ENCODE results near the gene BATF. TPM values are rescaled to one million over a fixed set of nuclear protein-coding genes. Genes with fewer than 3 reads are reported as not detected.

Gene BATF
- polyA plus RNA-seq, 3 donors from 2014 or later = 61.7 to 97.4 (median 95.6) TPM

DNA sequence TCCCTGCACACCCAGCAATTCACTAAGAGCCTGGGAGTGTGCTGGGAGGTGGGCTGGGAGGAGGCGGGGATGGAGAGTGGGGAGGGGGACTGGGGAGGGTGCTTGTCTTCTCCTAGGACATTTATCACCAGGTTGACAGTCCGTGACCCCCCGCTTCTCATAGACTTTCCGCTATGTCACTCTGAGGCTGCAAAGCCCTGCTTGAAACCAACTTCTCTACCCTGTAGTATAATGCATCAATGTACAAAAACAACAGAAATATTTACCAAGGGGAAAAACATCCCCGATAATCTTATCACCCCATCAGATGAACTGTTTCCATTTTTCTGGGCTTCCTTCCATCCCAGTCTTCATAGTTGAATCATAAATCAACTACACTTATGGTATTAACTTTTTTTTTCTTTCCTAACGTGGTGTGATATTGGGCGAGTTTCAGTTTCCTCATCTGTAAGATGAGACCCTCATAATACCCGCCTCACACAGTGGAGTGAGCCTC lies 28.6 kb upstream of the BATF start:
- peaks cover 0 to 2% (median 0%) of the 10 kb centered on the region in 3 donors for H3K27me3 Mint-ChIP-seq (ENCODE audit: low read depth in 3 of 3)

GRCh38 chr14:75494896-75495295 lies 27.4 kb upstream of the BATF start:
- H3K27ac Mint-ChIP-seq = no peak overlapping the region
- H3K36me3 Mint-ChIP-seq = no peaks in the 10 kb centered on the region
- DNase-seq = no peak
- H3K27me3 Mint-ChIP-seq (ENCODE audit: low read depth in 3 of 3) = peaks cover 0 to 2% (median 0%) of the 10 kb centered on the region in 3 donors
- H3K4me1 Mint-ChIP-seq = peaks cover 0 to 6% of the 10 kb centered on the region in 2 donors
- no peak overlapping the region for H3K4me3 Mint-ChIP-seq
- no peaks in the 10 kb centered on the region for H3K9me3 Mint-ChIP-seq

More for the DNA sequence above, 28.6 kb upstream of the BATF start:
- Mint-ChIP-seq H3K4me3 (no peak overlapping the region), H3K4me1 (peaks cover 2 to 9% of the 10 kb centered on the region in 2 donors), H3K9me3 (no peaks in the 10 kb centered on the region), H3K27ac (no peak overlapping the region), H3K36me3 (no peaks in the 10 kb centered on the region)
- DNase-seq = no peak

GRCh38 chr14:75495399-75495798 lies 26.9 kb upstream of the BATF start:
- H3K4me3 Mint-ChIP-seq = no peak overlapping the region
- no peak for DNase-seq
- peaks cover 0 to 2% (median 0%) of the 10 kb centered on the region in 3 donors for H3K27me3 Mint-ChIP-seq (ENCODE audit: low read depth in 3 of 3)
- H3K9me3 Mint-ChIP-seq = no peaks in the 10 kb centered on the region
- H3K4me1 Mint-ChIP-seq = peaks cover 0 to 6% of the 10 kb centered on the region in 2 donors
- H3K27ac Mint-ChIP-seq = no peak overlapping the region
- H3K36me3 Mint-ChIP-seq = no peaks in the 10 kb centered on the region

DNA sequence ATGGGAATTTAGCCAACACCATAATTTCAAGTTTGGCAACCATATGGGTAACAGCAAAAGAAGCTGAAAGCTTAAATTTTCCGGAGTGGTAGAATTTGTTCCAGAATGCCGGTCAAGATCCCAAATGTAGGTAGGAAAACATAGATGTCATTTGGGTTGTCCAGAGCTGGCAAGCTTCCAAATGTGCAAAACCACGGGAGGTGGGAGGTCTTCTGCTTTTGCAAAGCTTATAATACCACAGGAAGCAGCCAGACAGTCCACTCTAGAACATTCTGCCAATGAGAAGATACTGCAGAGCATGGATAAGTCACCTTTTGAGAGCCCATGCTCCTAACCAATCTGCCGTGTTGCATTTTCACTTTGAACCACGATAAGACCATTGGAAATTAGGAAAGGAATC lies 26.4 kb upstream of the BATF start:
- Mint-ChIP-seq H3K9me3 (no peaks in the 10 kb centered on the region), H3K27me3 (ENCODE audit: low read depth in 3 of 3) (peaks cover 0 to 2% (median 0%) of the 10 kb centered on the region in 3 donors), H3K4me1 (peaks cover 0 to 6% of the 10 kb centered on the region in 2 donors), H3K27ac (no peak overlapping the region), H3K4me3 (no peak overlapping the region), H3K36me3 (no peaks in the 10 kb centered on the region)
- DNase-seq = no peak

DNA sequence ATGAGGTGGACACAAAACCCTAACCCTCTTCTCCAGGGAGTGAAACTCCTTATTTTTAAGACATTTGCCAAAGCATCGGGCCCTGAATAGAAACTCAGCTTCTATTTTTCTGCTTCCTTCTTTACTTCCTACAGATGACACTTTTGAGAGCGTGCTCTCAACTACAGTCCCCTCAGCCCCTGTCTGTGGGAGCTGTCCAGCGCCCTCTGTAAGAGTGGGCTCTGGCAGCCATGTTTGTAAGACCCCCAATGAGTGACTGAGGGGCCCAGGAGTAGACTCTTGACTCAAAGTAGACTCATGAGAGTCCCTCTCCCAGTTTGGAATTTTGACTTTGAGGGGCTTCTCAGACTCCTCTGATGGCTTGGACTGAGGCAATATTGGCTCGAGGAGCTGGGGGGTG lies 25.5 kb upstream of the BATF start:
- no peak overlapping the region for H3K4me3 Mint-ChIP-seq

GRCh38 chr14:75497191-75497590 lies 25.1 kb upstream of the BATF start:
- H3K36me3 Mint-ChIP-seq = no peaks in the 10 kb centered on the region
- peaks cover 0 to 3% (median 1%) of the 10 kb centered on the region in 3 donors for H3K27me3 Mint-ChIP-seq (ENCODE audit: low read depth in 3 of 3)
- H3K9me3 Mint-ChIP-seq = no peaks in the 10 kb centered on the region
- H3K27ac Mint-ChIP-seq = peak overlapping the region in 1 of 6 donors; percentile 49
- H3K4me3 Mint-ChIP-seq = no peak overlapping the region
- peaks cover 0 to 6% of the 10 kb centered on the region in 2 donors for H3K4me1 Mint-ChIP-seq
- DNase-seq = no peak

More for the DNA sequence above, 25.5 kb upstream of the BATF start:
- no peak overlapping the region for H3K27ac Mint-ChIP-seq
- no peak for DNase-seq
- H3K27me3 Mint-ChIP-seq (ENCODE audit: low read depth in 3 of 3) = peaks cover 0 to 2% (median 0%) of the 10 kb centered on the region in 3 donors
- H3K9me3 Mint-ChIP-seq = no peaks in the 10 kb centered on the region
- H3K36me3 Mint-ChIP-seq = no peaks in the 10 kb centered on the region
- peaks cover 0 to 6% of the 10 kb centered on the region in 2 donors for H3K4me1 Mint-ChIP-seq

- H3K4me3 Mint-ChIP-seq = no peak overlapping the region
- peaks cover 0 to 4% (median 2%) of the 10 kb centered on the region in 3 donors for H3K27me3 Mint-ChIP-seq (ENCODE audit: low read depth in 3 of 3)
- no peaks in the 10 kb centered on the region for H3K36me3 Mint-ChIP-seq
- DNase-seq = no peak
- H3K4me1 Mint-ChIP-seq = peaks cover 0 to 6% of the 10 kb centered on the region in 2 donors
- H3K27ac Mint-ChIP-seq = peak overlapping the region in 2 of 6 donors; percentile 31 to 49
- H3K9me3 Mint-ChIP-seq = no peaks in the 10 kb centered on the region
Measured at GRCh38 chr14:75497701-75498100, 24.6 kb upstream of the BATF start.

DNA sequence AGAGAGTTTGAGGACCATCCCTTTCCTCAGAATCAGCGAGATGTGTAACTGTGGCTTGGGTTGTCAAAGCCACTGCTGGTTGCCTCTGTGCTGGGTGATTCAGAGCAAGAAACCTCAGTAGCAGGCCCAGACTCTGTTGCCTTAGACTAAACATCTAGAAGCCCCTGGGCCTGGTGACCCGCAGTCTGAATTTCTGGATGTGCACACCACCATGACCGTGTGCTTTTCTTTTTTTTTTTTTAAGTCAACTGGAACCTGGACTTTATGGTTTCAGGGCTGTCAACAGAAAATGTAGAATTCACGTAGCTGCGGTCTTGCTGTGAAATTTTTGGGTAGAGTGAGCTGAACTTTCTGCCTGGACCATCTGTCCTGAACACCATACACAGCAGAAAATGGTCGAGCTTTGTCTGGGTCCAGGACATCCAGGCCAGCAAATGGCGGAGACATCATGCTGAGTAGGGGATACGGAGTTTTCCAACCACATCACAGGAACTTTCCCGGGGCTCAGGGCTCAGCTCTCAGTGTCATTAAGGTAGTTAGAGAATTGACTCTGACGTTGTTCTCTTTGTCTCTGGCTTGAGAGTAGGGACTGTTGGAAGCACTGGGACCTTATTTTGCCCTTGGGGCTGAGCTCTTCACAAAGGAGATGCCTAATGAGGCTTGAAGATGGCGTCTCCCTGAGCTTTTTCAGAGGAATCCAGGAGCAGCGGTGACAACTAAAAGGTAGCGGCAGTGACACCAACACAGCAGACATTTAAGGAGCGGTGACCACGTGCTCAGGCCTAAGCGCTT lies 23.0 kb upstream of the BATF start:
- H3K36me3 Mint-ChIP-seq = no peaks in the 10 kb centered on the region
- H3K4me3 Mint-ChIP-seq = no peak overlapping the region
- DNase-seq = no peak
- H3K27ac Mint-ChIP-seq = no peak overlapping the region
- peaks cover 0 to 4% (median 2%) of the 10 kb centered on the region in 3 donors for H3K27me3 Mint-ChIP-seq (ENCODE audit: low read depth in 3 of 3)
- H3K9me3 Mint-ChIP-seq = no peaks in the 10 kb centered on the region
- peaks cover 0 to 6% of the 10 kb centered on the region in 2 donors for H3K4me1 Mint-ChIP-seq

GRCh38 chr14:75501080-75501479 lies 21.2 kb upstream of the BATF start:
- H3K27ac Mint-ChIP-seq = peak overlapping the region in 1 of 6 donors; percentile 48

GRCh38 chr14:75504411-75504810 lies 17.9 kb upstream of the BATF start:
- peak overlapping the region in 1 of 6 donors; percentile 28 for H3K27ac Mint-ChIP-seq
- no peak overlapping the region for H3K4me3 Mint-ChIP-seq
- H3K4me1 Mint-ChIP-seq = no peaks in the 10 kb centered on the region
- H3K27me3 Mint-ChIP-seq (ENCODE audit: low read depth in 3 of 3) = peaks cover 0 to 3% (median 2%) of the 10 kb centered on the region in 3 donors
- peaks cover 0 to 4% (median 0%) of the 10 kb centered on the region in 3 donors for H3K36me3 Mint-ChIP-seq
- H3K9me3 Mint-ChIP-seq = peaks cover 0 to 6% (median 4%) of the 10 kb centered on the region in 6 donors
- DNase-seq = no peak

More at GRCh38 chr14:75501080-75501479, 21.2 kb upstream of the BATF start:
- Mint-ChIP-seq H3K4me3 (no peak overlapping the region), H3K4me1 (peaks cover 0 to 6% of the 10 kb centered on the region in 2 donors), H3K9me3 (peaks cover 0 to 3% (median 0%) of the 10 kb centered on the region in 6 donors), H3K27me3 (ENCODE audit: low read depth in 3 of 3) (peaks cover 0 to 2% (median 2%) of the 10 kb centered on the region in 3 donors), H3K36me3 (no peaks in the 10 kb centered on the region)
- no peak for DNase-seq

- Mint-ChIP-seq H3K4me1 (no peaks in the 10 kb centered on the region), H3K9me3 (peaks cover 0 to 12% (median 9%) of the 10 kb centered on the region in 6 donors), H3K4me3 (no peak overlapping the region), H3K27ac (no peak overlapping the region), H3K27me3 (ENCODE audit: low read depth in 3 of 3) (peaks cover 0 to 3% (median 2%) of the 10 kb centered on the region in 3 donors), H3K36me3 (peaks cover 3 to 10% (median 9%) of the 10 kb centered on the region in 3 donors)
- no peak for DNase-seq
Measured at GRCh38 chr14:75506930-75507329, 15.3 kb upstream of the BATF start.

DNA sequence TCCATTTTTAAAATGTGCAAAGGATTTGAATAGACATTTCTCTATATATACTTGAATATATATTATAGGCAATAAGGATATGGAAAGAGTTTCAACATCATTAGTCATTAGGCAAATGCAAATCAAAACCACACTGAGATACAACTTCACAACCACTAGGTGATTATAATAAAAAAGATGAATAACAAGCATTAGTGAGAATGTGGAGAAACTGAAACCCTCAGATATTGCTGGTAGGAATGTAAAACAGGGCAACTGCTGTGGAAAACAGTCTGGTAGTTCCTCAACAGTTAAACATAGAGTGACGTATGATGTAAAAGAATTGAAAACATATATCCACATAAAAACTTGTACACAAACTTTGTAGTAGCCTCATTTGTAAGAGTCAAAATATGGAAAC lies 11.7 kb upstream of the BATF start:
- peaks cover 3 to 10% (median 9%) of the 10 kb centered on the region in 3 donors for H3K36me3 Mint-ChIP-seq
- no peak for DNase-seq
- H3K27ac Mint-ChIP-seq = peak overlapping the region in 1 of 6 donors; percentile 24
- H3K27me3 Mint-ChIP-seq (ENCODE audit: low read depth in 3 of 3) = peaks cover 0 to 1% (median 0%) of the 10 kb centered on the region in 3 donors
- H3K4me3 Mint-ChIP-seq = no peak overlapping the region
- peaks cover 19 to 23% of the 10 kb centered on the region in 2 donors for H3K4me1 Mint-ChIP-seq
- peaks cover 0 to 12% (median 9%) of the 10 kb centered on the region in 6 donors for H3K9me3 Mint-ChIP-seq

DNA sequence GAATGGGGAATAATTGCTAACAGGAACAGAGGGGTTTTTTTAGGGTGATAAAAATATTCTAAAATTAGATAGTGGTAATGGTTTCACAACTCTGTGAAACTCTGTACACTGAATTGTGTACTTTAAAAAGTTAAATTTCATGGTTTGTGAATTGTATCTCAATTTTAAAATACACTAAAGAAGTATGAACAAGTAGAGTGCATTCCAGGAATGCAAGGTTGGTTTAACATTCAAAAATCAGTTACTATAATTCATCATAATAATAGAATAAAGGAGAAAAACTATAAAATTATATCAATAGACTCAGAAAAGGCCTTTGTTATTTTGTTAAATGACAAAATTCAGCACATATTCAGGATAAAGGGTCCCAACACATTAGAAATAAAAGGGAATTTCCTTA lies 11.1 kb upstream of the BATF start:
- H3K4me3 Mint-ChIP-seq = no peak overlapping the region
- peaks cover 3 to 10% (median 9%) of the 10 kb centered on the region in 3 donors for H3K36me3 Mint-ChIP-seq
- no peak for DNase-seq
- H3K27me3 Mint-ChIP-seq (ENCODE audit: low read depth in 3 of 3) = peaks cover 0 to 1% (median 0%) of the 10 kb centered on the region in 3 donors
- peak overlapping the region in 1 of 6 donors; percentile 49 for H3K27ac Mint-ChIP-seq
- H3K4me1 Mint-ChIP-seq = peaks cover 26 to 30% of the 10 kb centered on the region in 2 donors
- peaks cover 0 to 12% (median 7%) of the 10 kb centered on the region in 6 donors for H3K9me3 Mint-ChIP-seq
